Measurements from ENCODE around the gene FBXL17. TPM values are rescaled to one million over a fixed set of nuclear protein-coding genes. Genes with fewer than 3 reads are reported as not detected.
A peak's percentile ranks its signal among the peaks of the same experiment; 100 is the strongest.

Gene FBXL17
- total and polyA plus RNA-seq, 12 donors = 5.9 to 47.4 (median 41.1) TPM

GRCh38 chr5:108101130-108101529, 280.8 kb downstream of the FBXL17 start:
- Histone ChIP-seq H3K27ac (no peak overlapping the region), H3K36me3 (no peaks in the 10 kb centered on the region), H3K27me3 (no peaks in the 10 kb centered on the region), H3K4me3 (no peak overlapping the region), H3K4me1 (peaks cover 0 to 23% (median 8%) of the 10 kb centered on the region in 9 donors), H3K9me3 (no peaks in the 10 kb centered on the region)
- no peak for TF ChIP-seq CTCF (IDR thresholded peaks at IDR 0.05)
- 12 to 17% methylated on average over 1 of the region's 1 CpG for WGBS, 2 donors
- intact Hi-C loops (cut with DNase I) = no loop called here
- ATAC-seq = peak; percentile 17 to 93 (median 78)
- DNase-seq = no peak

- no peak overlapping the region for H3K27ac ChIP-seq
- no peaks in the 10 kb centered on the region for H3K36me3 ChIP-seq
- peaks cover 0 to 19% (median 10%) of the 10 kb centered on the region in 9 donors for H3K4me1 ChIP-seq
- H3K27me3 ChIP-seq = no peaks in the 10 kb centered on the region
- H3K9me3 ChIP-seq = no peaks in the 10 kb centered on the region
- ATAC-seq (peak in 2 of 8 donors; percentile 44 to 81), DNase-seq (no peak)
- H3K4me3 ChIP-seq = no peak overlapping the region
- intact Hi-C loops (cut with DNase I) = no loop called here
- 28 to 44% methylated on average over 1 of the region's 1 CpG for WGBS, 2 donors
- TF ChIP-seq CTCF (IDR thresholded peaks at IDR 0.05) = no peak
These were observed 287.1 kb downstream of the FBXL17 start for GRCh38 chr5:108094800-108095199.

GRCh38 chr5:108093186-108093585, 288.7 kb downstream of the FBXL17 start:
- Histone ChIP-seq H3K36me3 (no peaks in the 10 kb centered on the region), H3K4me1 (peaks cover 0 to 18% (median 10%) of the 10 kb centered on the region in 9 donors), H3K9me3 (no peaks in the 10 kb centered on the region), H3K27ac (no peak overlapping the region), H3K4me3 (no peak overlapping the region), H3K27me3 (no peaks in the 10 kb centered on the region)
- ATAC-seq (no peak), DNase-seq (no peak)
- WGBS, 2 donors = 39 to 41% methylated on average over 2 of the region's 2 CpGs
- TF ChIP-seq CTCF (IDR thresholded peaks at IDR 0.05) = peak in 8 of 9 donors; percentile 5 to 56 (median 38)
- intact Hi-C loops (cut with DNase I) = no loop called here

- ATAC-seq = no peak
- Histone ChIP-seq H3K4me3 (no peak overlapping the region), H3K4me1 (peaks cover 0 to 18% (median 10%) of the 10 kb centered on the region in 9 donors), H3K9me3 (no peaks in the 10 kb centered on the region), H3K27me3 (no peaks in the 10 kb centered on the region), H3K27ac (no peak overlapping the region), H3K36me3 (no peaks in the 10 kb centered on the region)
- intact Hi-C loops (cut with DNase I) = no loop called here
- DNase-seq = no peak
- TF ChIP-seq CTCF (IDR thresholded peaks at IDR 0.05) = no peak
- WGBS, 2 donors = 83 to 88% methylated on average over 4 of the region's 4 CpGs
These were observed 291.0 kb downstream of the FBXL17 start for GRCh38 chr5:108090946-108091345.

Measured in heart right ventricle (tissue), 16 donors.